ENCODE data around the gene SDF4. TPM values are rescaled to one million over a fixed set of nuclear protein-coding genes. Genes with fewer than 3 reads are reported as not detected.
"Not testable (repeated sequence)": the region's sequence is repeated elsewhere in the genome, so short reads cannot be mapped to it uniquely, and the experiment has no call there.

Gene SDF4
- total and polyA plus RNA-seq, 2 experiments from 2014 or later: 45.0 to 62.6 TPM

- H3K9me2 ChIP-seq (ENCODE audit: insufficient read depth); H3K36me3 ChIP-seq (ENCODE audit: insufficient read depth); H3K27me3 ChIP-seq (ENCODE audit: insufficient read depth); H3K27ac Mint-ChIP-seq; H4K20me1 ChIP-seq (replicated peaks; ENCODE audit: insufficient read depth); H2AFZ ChIP-seq; H3K27me3 Mint-ChIP-seq (ENCODE audit: insufficient read depth, low read depth, poor library complexity); DNase-seq (ENCODE audit: low spot score); H3K4me1 ChIP-seq (ENCODE audit: insufficient read depth); H3K4me3 ChIP-seq; H3K4me3 Mint-ChIP-seq; H3K27ac ChIP-seq (ENCODE audit: low read depth); H3F3A ChIP-seq (replicated peaks; ENCODE audit: low read depth); H3K36me3 Mint-ChIP-seq (ENCODE audit: low read depth); ATAC-seq; H3K79me2 ChIP-seq (replicated peaks; ENCODE audit: insufficient read depth); H3K4me2 ChIP-seq; H3K4me1 Mint-ChIP-seq: not testable (repeated sequence)
- peaks cover 38% of the 10 kb centered on the region for H3K9me3 Mint-ChIP-seq
Measured at GRCh38 chr1:1195726-1196125, 36.1 kb downstream of the SDF4 start.

DNA sequence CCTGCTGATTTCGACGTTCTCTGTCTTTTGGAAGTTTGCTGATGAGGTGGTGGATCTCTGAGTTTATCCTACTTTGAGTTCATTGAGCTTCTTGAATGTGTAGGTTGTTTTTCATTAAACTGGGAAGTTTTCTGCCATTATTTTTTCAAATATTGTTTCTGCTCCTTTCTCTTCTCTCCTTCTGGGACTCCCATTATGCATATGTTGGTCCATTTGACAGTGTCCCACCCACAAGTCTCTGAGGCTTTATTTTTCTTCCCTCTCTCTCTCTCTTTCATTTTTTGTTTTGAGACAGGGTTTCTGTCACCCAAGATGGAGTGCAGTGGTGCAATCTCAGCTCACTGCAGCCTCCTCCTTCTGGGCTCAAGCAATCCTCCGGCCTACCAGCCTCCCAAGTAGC, 37.1 kb downstream of the SDF4 start:
- H3K4me1 Mint-ChIP-seq: no peaks in the 10 kb centered on the region
- Histone ChIP-seq H3K9me2 (ENCODE audit: insufficient read depth) (no peaks in the 10 kb centered on the region), H3F3A (replicated peaks; ENCODE audit: low read depth) (no peaks in the 10 kb centered on the region), H3K36me3 (ENCODE audit: insufficient read depth) (no peaks in the 10 kb centered on the region), H3K4me2 (no peak overlapping the region), H3K4me1 (ENCODE audit: insufficient read depth) (no peaks in the 10 kb centered on the region), H3K27ac (ENCODE audit: low read depth) (no peak overlapping the region), H3K4me3 (no peak overlapping the region), H4K20me1 (replicated peaks; ENCODE audit: insufficient read depth) (no peaks in the 10 kb centered on the region), H3K79me2 (replicated peaks; ENCODE audit: insufficient read depth) (no peaks in the 10 kb centered on the region), H3K27me3 (ENCODE audit: insufficient read depth) (no peaks in the 10 kb centered on the region), H2AFZ (no peak overlapping the region)
- H3K27ac Mint-ChIP-seq: no peak overlapping the region
- TF ChIP-seq POLR2AphosphoS5 (IDR thresholded peaks at IDR 0.05; ENCODE audit: low read depth) (no peak), JUNB (IDR thresholded peaks at IDR 0.05; ENCODE audit: unreplicated experiment) (no peak)
- TF ChIP-seq, protein P1, sequence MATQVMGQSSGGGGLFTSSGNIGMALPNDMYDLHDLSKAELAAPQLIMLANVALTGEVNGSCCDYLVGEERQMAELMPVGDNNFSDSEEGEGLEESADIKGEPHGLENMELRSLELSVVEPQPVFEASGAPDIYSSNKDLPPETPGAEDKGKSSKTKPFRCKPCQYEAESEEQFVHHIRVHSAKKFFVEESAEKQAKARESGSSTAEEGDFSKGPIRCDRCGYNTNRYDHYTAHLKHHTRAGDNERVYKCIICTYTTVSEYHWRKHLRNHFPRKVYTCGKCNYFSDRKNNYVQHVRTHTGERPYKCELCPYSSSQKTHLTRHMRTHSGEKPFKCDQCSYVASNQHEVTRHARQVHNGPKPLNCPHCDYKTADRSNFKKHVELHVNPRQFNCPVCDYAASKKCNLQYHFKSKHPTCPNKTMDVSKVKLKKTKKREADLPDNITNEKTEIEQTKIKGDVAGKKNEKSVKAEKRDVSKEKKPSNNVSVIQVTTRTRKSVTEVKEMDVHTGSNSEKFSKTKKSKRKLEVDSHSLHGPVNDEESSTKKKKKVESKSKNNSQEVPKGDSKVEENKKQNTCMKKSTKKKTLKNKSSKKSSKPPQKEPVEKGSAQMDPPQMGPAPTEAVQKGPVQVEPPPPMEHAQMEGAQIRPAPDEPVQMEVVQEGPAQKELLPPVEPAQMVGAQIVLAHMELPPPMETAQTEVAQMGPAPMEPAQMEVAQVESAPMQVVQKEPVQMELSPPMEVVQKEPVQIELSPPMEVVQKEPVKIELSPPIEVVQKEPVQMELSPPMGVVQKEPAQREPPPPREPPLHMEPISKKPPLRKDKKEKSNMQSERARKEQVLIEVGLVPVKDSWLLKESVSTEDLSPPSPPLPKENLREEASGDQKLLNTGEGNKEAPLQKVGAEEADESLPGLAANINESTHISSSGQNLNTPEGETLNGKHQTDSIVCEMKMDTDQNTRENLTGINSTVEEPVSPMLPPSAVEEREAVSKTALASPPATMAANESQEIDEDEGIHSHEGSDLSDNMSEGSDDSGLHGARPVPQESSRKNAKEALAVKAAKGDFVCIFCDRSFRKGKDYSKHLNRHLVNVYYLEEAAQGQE (IDR thresholded peaks at IDR 0.05; ENCODE audit: unreplicated experiment): no peak
- no peaks in the 10 kb centered on the region for H3K27me3 Mint-ChIP-seq (ENCODE audit: insufficient read depth, low read depth, poor library complexity)
- DNase-seq (ENCODE audit: low spot score) (peak; percentile 20), ATAC-seq (no peak)
- no peak overlapping the region for H3K4me3 Mint-ChIP-seq
- peaks cover 9% of the 10 kb centered on the region; the same call in 2 of the 3 replicates for H3K36me3 Mint-ChIP-seq (ENCODE audit: low read depth)
- H3K9me3 Mint-ChIP-seq: peaks cover 44% of the 10 kb centered on the region

DNA sequence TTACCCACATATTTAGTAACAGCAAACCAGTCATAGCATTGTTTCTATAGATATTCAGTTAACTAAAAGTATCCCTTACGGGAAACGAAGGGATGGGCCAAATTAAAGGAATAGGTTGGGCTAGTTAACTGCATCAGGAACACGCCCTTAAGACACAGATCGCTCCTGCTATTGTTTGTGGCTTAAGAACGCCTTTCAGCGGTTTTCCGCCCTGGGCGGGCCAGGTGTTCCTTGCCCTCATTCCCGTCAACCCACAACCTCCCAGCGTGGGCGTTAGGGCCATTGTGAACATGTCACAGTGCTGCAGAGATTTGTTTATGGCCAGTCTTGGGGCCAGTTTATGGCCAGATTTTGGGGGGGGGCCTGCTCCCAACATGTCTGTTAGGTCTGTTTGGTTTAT, 40.1 kb downstream of the SDF4 start:
- no peak overlapping the region for H2AFZ ChIP-seq
- H3K4me2 ChIP-seq: no peak overlapping the region
- no peaks in the 10 kb centered on the region for H3K4me1 ChIP-seq (ENCODE audit: insufficient read depth)
- DNase-seq (ENCODE audit: low spot score): peak; percentile 35
- no peaks in the 10 kb centered on the region for H3K9me2 ChIP-seq (ENCODE audit: insufficient read depth)
- no peaks in the 10 kb centered on the region for H3K36me3 ChIP-seq (ENCODE audit: insufficient read depth)
- no peaks in the 10 kb centered on the region for H3K27me3 ChIP-seq (ENCODE audit: insufficient read depth)
- H4K20me1 ChIP-seq (replicated peaks; ENCODE audit: insufficient read depth): no peaks in the 10 kb centered on the region
- H3K9me3 Mint-ChIP-seq: peaks cover 46% of the 10 kb centered on the region
- H3K27ac Mint-ChIP-seq: no peak overlapping the region
- no peaks in the 10 kb centered on the region for H3K27me3 Mint-ChIP-seq (ENCODE audit: insufficient read depth, low read depth, poor library complexity)
- H3K27ac ChIP-seq (ENCODE audit: low read depth): no peak overlapping the region
- no peaks in the 10 kb centered on the region for H3K4me1 Mint-ChIP-seq
- H3K4me3 ChIP-seq: no peak overlapping the region
- H3K36me3 Mint-ChIP-seq (ENCODE audit: low read depth): peaks cover 9% of the 10 kb centered on the region; the same call in 2 of the 3 replicates
- H3K79me2 ChIP-seq (replicated peaks; ENCODE audit: insufficient read depth): no peaks in the 10 kb centered on the region
- no peaks in the 10 kb centered on the region for H3F3A ChIP-seq (replicated peaks; ENCODE audit: low read depth)
- ATAC-seq: no peak
- no peak overlapping the region for H3K4me3 Mint-ChIP-seq
- TF ChIP-seq, protein P2, sequence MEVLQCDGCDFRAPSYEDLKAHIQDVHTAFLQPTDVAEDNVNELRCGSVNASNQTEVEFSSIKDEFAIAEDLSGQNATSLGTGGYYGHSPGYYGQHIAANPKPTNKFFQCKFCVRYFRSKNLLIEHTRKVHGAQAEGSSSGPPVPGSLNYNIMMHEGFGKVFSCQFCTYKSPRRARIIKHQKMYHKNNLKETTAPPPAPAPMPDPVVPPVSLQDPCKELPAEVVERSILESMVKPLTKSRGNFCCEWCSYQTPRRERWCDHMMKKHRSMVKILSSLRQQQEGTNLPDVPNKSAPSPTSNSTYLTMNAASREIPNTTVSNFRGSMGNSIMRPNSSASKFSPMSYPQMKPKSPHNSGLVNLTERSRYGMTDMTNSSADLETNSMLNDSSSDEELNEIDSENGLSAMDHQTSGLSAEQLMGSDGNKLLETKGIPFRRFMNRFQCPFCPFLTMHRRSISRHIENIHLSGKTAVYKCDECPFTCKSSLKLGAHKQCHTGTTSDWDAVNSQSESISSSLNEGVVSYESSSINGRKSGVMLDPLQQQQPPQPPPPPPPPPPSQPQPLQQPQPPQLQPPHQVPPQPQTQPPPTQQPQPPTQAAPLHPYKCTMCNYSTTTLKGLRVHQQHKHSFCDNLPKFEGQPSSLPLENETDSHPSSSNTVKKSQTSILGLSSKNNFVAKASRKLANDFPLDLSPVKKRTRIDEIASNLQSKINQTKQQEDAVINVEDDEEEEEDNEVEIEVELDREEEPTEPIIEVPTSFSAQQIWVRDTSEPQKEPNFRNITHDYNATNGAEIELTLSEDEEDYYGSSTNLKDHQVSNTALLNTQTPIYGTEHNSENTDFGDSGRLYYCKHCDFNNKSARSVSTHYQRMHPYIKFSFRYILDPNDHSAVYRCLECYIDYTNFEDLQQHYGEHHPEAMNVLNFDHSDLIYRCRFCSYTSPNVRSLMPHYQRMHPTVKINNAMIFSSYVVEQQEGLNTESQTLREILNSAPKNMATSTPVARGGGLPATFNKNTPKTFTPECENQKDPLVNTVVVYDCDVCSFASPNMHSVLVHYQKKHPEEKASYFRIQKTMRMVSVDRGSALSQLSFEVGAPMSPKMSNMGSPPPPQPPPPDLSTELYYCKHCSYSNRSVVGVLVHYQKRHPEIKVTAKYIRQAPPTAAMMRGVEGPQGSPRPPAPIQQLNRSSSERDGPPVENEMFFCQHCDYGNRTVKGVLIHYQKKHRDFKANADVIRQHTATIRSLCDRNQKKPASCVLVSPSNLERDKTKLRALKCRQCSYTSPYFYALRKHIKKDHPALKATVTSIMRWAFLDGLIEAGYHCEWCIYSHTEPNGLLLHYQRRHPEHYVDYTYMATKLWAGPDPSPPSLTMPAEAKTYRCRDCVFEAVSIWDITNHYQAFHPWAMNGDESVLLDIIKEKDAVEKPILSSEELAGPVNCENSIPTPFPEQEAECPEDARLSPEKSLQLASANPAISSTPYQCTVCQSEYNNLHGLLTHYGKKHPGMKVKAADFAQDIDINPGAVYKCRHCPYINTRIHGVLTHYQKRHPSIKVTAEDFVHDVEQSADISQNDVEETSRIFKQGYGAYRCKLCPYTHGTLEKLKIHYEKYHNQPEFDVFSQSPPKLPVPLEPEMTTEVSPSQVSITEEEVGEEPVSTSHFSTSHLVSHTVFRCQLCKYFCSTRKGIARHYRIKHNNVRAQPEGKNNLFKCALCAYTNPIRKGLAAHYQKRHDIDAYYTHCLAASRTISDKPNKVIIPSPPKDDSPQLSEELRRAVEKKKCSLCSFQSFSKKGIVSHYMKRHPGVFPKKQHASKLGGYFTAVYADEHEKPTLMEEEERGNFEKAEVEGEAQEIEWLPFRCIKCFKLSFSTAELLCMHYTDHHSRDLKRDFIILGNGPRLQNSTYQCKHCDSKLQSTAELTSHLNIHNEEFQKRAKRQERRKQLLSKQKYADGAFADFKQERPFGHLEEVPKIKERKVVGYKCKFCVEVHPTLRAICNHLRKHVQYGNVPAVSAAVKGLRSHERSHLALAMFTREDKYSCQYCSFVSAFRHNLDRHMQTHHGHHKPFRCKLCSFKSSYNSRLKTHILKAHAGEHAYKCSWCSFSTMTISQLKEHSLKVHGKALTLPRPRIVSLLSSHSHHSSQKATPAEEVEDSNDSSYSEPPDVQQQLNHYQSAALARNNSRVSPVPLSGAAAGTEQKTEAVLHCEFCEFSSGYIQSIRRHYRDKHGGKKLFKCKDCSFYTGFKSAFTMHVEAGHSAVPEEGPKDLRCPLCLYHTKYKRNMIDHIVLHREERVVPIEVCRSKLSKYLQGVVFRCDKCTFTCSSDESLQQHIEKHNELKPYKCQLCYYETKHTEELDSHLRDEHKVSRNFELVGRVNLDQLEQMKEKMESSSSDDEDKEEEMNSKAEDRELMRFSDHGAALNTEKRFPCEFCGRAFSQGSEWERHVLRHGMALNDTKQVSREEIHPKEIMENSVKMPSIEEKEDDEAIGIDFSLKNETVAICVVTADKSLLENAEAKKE (CRISPR knock-in tag; IDR thresholded peaks at IDR 0.05): no peak
- TF ChIP-seq JUNB (IDR thresholded peaks at IDR 0.05; ENCODE audit: unreplicated experiment) (no peak), CTCF (conservative IDR thresholded peaks at IDR 0.05; ENCODE audit: low read depth in 2 of 2) (no peak)
